GM10248 (cell line): Measurements from ENCODE around the gene ZNF333.
"Not testable (repeated sequence)": the region's sequence is repeated elsewhere in the genome, so short reads cannot be mapped to it uniquely, and the experiment has no call there.

Source experiments
- CTCF ChIA-PET: fragments of 300-600 bp; sonication (Branson Sonifier 250); formaldehyde crosslinking; extraction: SDS; loops from one replicate; lab custom pipeline; 2021; ENCODE audit warnings: antibody characterized with exemption; lab: Yijun Ruan, JAX
- POLR2A ChIA-PET: fragments of 350-650 bp; sonication (Branson Sonifier 250); formaldehyde crosslinking; extraction: SDS; loops from one replicate; lab custom pipeline; 2020; ENCODE audit warnings: antibody characterized with exemption; lab: Yijun Ruan, JAX
- DNase-seq: peaks from one replicate; pipeline ENCODE4 v3.0.0; 2012; ENCODE audit errors: extremely low spot score
- CTCF ChIP-seq: IDR thresholded peaks from 2 replicates; pipeline ENCODE4 v1.5.1; 2012; ENCODE audit warnings: mild to moderate bottlenecking, low read depth; ENCODE audit errors: extremely low read depth, missing control alignments, control extremely low read depth

The ZNF333 gene

GRCh38 chr19:14774373-14774772 is 84.5 kb downstream of the ZNF333 start:
- no peak for TF ChIP-seq CTCF
- ChIA-PET CTCF (no interaction called here), POLR2A (no interaction called here)
- no peak for DNase-seq

- CTCF ChIA-PET = interaction anchor here (3.6 kb wide), 1 partner anchor 11 kb away, joined by 19 read pairs; no protein-coding TSS in a partner anchor
- not testable (repeated sequence) for DNase-seq
- POLR2A ChIA-PET = interaction anchor here (0.6 to 1.1 kb wide), 2 partner anchors 20 to 257 kb away, joined by 4 to 6 read pairs; partner anchors contain the start of gene DNAJB1
These were observed 85.5 kb downstream of the ZNF333 start for GRCh38 chr19:14775326-14775725.

- TF ChIP-seq CTCF = no peak
- DNase-seq = peak; percentile 40
- ChIA-PET CTCF (interaction anchor here (1.2 to 3.6 kb wide), 4 partner anchors 9 to 202 kb away, joined by 5 to 19 read pairs (median 6); no protein-coding TSS in a partner anchor), POLR2A (interaction anchor here (0.6 to 1.1 kb wide), 5 partner anchors 8 to 1068 kb away, joined by 3 to 6 read pairs (median 4); partner anchors contain the start of genes DNAJB1 and ZNF333)
These were observed 86.2 kb downstream of the ZNF333 start for GRCh38 chr19:14775869-14776586.

GRCh38 chr19:14777645-14778044 is 87.8 kb downstream of the ZNF333 start:
- POLR2A ChIA-PET, DNase-seq: not testable (repeated sequence)
- CTCF ChIA-PET = interaction anchor here (1.4 to 3.6 kb wide), 3 partner anchors 8 to 203 kb away, joined by 5 to 19 read pairs (median 6); no protein-coding TSS in a partner anchor

DNA sequence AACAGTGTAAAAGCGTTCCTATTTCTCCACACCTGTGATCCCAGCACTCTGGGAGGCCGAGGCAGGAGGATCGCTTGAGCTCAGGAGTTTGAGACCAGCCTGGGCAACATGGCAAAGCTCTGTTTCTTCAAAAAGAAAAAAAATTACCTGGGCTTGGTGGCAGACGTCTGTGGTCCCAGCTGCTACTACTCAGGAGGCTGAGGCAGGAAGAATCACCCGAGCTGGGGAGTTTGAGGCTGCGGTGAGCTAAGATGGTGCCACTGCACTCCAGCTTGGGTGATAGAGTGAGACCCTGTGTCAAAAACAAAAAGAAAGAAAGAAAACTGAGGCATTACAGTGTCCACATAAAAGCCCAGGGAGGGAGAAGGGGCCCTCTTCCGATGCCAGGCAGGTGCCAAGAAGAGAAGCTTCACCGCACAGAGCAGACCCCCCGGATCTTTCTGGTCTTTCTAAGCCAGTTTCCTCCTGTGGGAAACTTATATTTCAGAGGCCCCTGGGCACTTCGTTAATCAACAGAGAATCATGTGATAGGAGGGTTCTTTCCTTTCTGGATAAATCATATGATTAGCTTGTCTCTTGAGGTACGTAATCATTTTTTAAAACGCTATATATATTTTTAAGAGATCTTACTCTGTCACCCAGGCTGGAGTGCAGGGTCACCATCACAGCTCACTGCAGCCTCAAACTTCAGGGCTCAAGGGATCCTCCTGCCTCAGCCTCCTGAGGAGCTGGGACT is 88.4 kb downstream of the ZNF333 start, which contains the start of gene ADGRE2:
TSS of gene ADGRE2 (minus strand) at position 451 of the 736 bp plus-strand sequence. CDS start 1,804 bp downstream, outside the sequence.
- DNase-seq, POLR2A ChIA-PET: not testable (repeated sequence)
- CTCF ChIA-PET = interaction anchor here (3.6 kb wide), 1 partner anchor 8 kb away, joined by 19 read pairs; no protein-coding TSS in a partner anchor

GRCh38 chr19:14779151-14779550 is 89.3 kb downstream of the ZNF333 start:
- no peak for TF ChIP-seq CTCF
- POLR2A ChIA-PET = no interaction called here
- CTCF ChIA-PET = interaction anchor here (0.9 to 3.6 kb wide), 2 partner anchors 7 to 223 kb away, joined by 3 to 19 read pairs; no protein-coding TSS in a partner anchor
- DNase-seq = no peak

GRCh38 chr19:14780622-14781225 is 90.9 kb downstream of the ZNF333 start:
- DNase-seq = peak; percentile 38
- CTCF ChIA-PET, POLR2A ChIA-PET: not testable (repeated sequence)

- DNase-seq, POLR2A ChIA-PET: not testable (repeated sequence)
These were observed 92.1 kb downstream of the ZNF333 start for GRCh38 chr19:14781713-14782536.

More at GRCh38 chr19:14781713-14782536, 92.1 kb downstream of the ZNF333 start:
- CTCF ChIA-PET = not testable (repeated sequence)
